Spleen (tissue), 11 donors: ENCODE data around the gene CMYA5. TPM values are rescaled to one million over a fixed set of nuclear protein-coding genes. Genes with fewer than 3 reads are reported as not detected.

Experiments
- DNase-seq: peaks from one replicate; pipeline ENCODE4 v3.0.0-alpha.2; 2020
- H3K27ac ChIP-seq, 8 donors: fragments of 200-600 bp; sonication (generic) in 7 of 8; 1 replicate in 4 of 8; 2 replicates in 4 of 8; pipeline versions ENCODE4 v1.5.0 to v1.8.0; 2016 to 2021; ENCODE audit warnings: inconsistent platforms in 4 of 8, mild to moderate bottlenecking in 4 of 8, moderate library complexity in 1 of 8
- H3K27me3 ChIP-seq, 7 donors: fragments of 200-600 bp; sonication (generic) in 6 of 7; replicated peaks in 1 of 7; 1 replicate in 4 of 7; 2 replicates in 3 of 7; pipeline versions ENCODE4 v1.5.0 to v1.8.0; 2016 to 2021; ENCODE audit warnings: inconsistent platforms in 3 of 7, mild to moderate bottlenecking in 1 of 7
- H3K36me3 ChIP-seq, 6 donors: fragments of 200-600 bp; sonication (generic) in 5 of 6; 1 replicate in 4 of 6; 2 replicates in 2 of 6; pipeline versions ENCODE4 v1.5.0 to v1.8.0; 2016 to 2021; ENCODE audit warnings: inconsistent platforms in 2 of 6
- H3K4me1 ChIP-seq, 6 donors: fragments of 200-600 bp; sonication (generic) in 5 of 6; 1 replicate in 3 of 6; 2 replicates in 3 of 6; pipeline versions ENCODE4 v1.5.0 to v1.8.0; 2016 to 2021; ENCODE audit warnings: inconsistent platforms in 3 of 6
- H3K4me3 ChIP-seq, 8 donors: fragments of 200-600 bp; sonication (generic) in 7 of 8; 1 replicate in 4 of 8; 2 replicates in 4 of 8; pipeline versions ENCODE4 v1.5.0 to v1.8.0; 2016 to 2021; ENCODE audit warnings: inconsistent platforms in 4 of 8, mild to moderate bottlenecking in 4 of 8, moderate library complexity in 2 of 8
- H3K9me3 ChIP-seq, 8 donors: fragments of 200-600 bp; sonication (generic) in 7 of 8; 1 replicate in 4 of 8; 2 replicates in 4 of 8; pipeline versions ENCODE4 v1.5.0 to v1.8.0; 2016 to 2021; ENCODE audit warnings: inconsistent platforms in 4 of 8
- POLR2A ChIP-seq, 3 donors: fragments of 450-650 bp; IDR thresholded peaks; one replicate each; pipeline ENCODE4 v1.5.1; 2017; ENCODE audit warnings: antibody characterized with exemption in 3 of 3, mild to moderate bottlenecking in 1 of 3
- POLR2AphosphoS5 ChIP-seq, 3 donors: sonication (generic); formaldehyde crosslinking; IDR thresholded peaks; one replicate each; pipeline ENCODE4 v1.5.1; 2017; ENCODE audit warnings: antibody characterized with exemption in 3 of 3
- WGBS, 5 donors: extraction: QIAGEN DNeasy Blood & Tissue Kit in 3 of 5; methylation state at CpG; one replicate each; pipeline versions ENCODE4 v1.1.5 to v1.1.7; 2013 to 2018; 5-methylcytosine and 5-hydroxymethylcytosine counted together
- intact Hi-C: fragments of 100-400 bp; cut with DNase I; formaldehyde crosslinking; loops from one replicate; pipeline ENCODE4 v1.15.0; 2023; ENCODE audit warnings: low total_unique reads
- polyA plus RNA-seq, 3 donors: library from polyadenylated mRNA; stranded (reverse); fragments of 200-250 nt; gene quantifications; one replicate each; pipeline ENCODE4 v1.2.1, GENCODE V29; 2013
- total RNA-seq, 7 donors: library from RNA; depleted of rRNA in 3 of 7; stranded (reverse); fragments of >200 nt in 3 of 7; fragmentation: NEBNext Ultra II Directional in 4 of 7; extraction: Animal tissue kit (Norgen Biotek cat#: 25700) in 4 of 7; gene quantifications; one replicate each; pipeline versions ENCODE4 v1.1.0 to v1.2.1, GENCODE V29; 2016 to 2021
- TF ChIP-seq, protein P1 (sequence below), 11 experiments: fragments of 200-600 bp in 7 of 11; fragments of 450-650 bp in 4 of 11; sonication (generic) in 4 of 11; IDR thresholded peaks in 8 of 11; conservative IDR thresholded peaks in 3 of 11; 1 replicate in 7 of 11; 2 replicates in 4 of 11; pipeline versions ENCODE4 v1.4.0 to v1.8.0; 2016 to 2021; ENCODE audit warnings: antibody characterized with exemption in 11 of 11, inconsistent platforms in 4 of 11, mild to moderate bottlenecking in 1 of 11
- donor health status: healthy with polysubstance abuse.
- donor health status: DM: no; HTN: no; CAD: no; lungs with moderate emphysema.
- donor health status: DM: no; HTN: no; CAD: no.
- donor health status: Bipolar disorder and iron deficiency.
- donor health status: healthy.
- donor health status: DM: no; HTN: no; CAD: no.
- donor health status: DM: yes; HTN: yes; CAD: no.

The CMYA5 gene
- total and polyA plus RNA-seq, 10 donors = 0.13 to 0.85 (median 0.28) TPM

DNA sequence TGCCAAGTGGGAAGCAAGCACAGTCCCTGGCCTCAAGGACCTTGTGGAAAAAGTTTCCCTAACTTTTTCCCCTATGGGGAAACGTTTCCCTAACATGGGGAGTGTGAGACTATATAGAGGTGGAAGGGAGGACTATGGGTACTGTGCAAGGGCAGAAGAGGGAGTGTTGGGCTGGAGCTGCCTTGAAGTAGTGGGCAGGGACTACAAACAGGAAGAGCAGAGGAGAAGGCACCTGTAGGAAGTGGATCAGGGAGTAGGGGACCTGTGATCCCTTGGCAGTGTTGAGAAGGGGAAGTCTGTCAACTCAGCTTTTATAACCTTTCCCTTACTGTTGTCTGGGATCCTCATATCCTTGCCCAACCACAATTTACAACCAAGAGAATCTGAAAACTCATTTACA, 1.4 kb downstream of the CMYA5 start:
- intact Hi-C loops = no loop called here
- peaks cover 0 to 43% (median 11%) of the 10 kb centered on the region in 6 donors for H3K36me3 ChIP-seq
- H3K27ac ChIP-seq = no peak overlapping the region
- H3K9me3 ChIP-seq = peaks cover 0 to 4% (median 0%) of the 10 kb centered on the region in 8 donors
- no peak overlapping the region for H3K4me3 ChIP-seq
- TF ChIP-seq POLR2AphosphoS5 (IDR thresholded peaks at IDR 0.05) (no peak), POLR2A (IDR thresholded peaks at IDR 0.05) (no peak)
- TF ChIP-seq, protein P1, sequence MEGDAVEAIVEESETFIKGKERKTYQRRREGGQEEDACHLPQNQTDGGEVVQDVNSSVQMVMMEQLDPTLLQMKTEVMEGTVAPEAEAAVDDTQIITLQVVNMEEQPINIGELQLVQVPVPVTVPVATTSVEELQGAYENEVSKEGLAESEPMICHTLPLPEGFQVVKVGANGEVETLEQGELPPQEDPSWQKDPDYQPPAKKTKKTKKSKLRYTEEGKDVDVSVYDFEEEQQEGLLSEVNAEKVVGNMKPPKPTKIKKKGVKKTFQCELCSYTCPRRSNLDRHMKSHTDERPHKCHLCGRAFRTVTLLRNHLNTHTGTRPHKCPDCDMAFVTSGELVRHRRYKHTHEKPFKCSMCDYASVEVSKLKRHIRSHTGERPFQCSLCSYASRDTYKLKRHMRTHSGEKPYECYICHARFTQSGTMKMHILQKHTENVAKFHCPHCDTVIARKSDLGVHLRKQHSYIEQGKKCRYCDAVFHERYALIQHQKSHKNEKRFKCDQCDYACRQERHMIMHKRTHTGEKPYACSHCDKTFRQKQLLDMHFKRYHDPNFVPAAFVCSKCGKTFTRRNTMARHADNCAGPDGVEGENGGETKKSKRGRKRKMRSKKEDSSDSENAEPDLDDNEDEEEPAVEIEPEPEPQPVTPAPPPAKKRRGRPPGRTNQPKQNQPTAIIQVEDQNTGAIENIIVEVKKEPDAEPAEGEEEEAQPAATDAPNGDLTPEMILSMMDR (IDR thresholded peaks at IDR 0.05 in 8 of 11, conservative IDR thresholded peaks at IDR 0.05 in 3 of 11) = no peak
- WGBS, 5 donors = 69 to 84% (median 81%) methylated on average over 1 of the region's 1 CpG
- H3K27me3 ChIP-seq = no peaks in the 10 kb centered on the region
- H3K4me1 ChIP-seq = no peaks in the 10 kb centered on the region
- DNase-seq = no peak

DNA sequence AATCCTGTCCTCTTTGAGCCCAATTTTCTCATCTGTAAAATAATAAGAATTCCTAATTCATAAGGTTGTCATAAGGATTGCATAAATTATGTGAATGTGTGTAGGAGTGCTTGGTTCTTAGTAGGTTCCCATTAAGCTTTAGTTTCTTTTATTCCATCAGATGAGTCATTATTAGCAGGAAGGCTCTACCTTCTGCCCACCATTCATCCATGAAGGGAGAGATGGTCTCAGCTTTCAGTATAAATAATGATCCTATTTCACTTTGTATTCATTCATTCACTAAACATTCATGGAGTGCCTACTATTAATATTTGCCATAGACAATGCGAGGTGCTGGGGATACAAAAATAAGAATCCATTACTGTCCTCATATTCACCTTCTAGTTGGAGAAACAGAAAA, 3.0 kb downstream of the CMYA5 start:
- TF ChIP-seq POLR2A (IDR thresholded peaks at IDR 0.05) = no peak
- TF ChIP-seq POLR2AphosphoS5 (IDR thresholded peaks at IDR 0.05) = no peak
- TF ChIP-seq, protein P1 (IDR thresholded peaks at IDR 0.05 in 8 of 11, conservative IDR thresholded peaks at IDR 0.05 in 3 of 11) = no peak
- intact Hi-C loops = no loop called here
- no peak overlapping the region for H3K27ac ChIP-seq
- DNase-seq = no peak
- no peak overlapping the region for H3K4me3 ChIP-seq
- no peaks in the 10 kb centered on the region for H3K4me1 ChIP-seq
- 92 to 100% (median 98%) methylated on average over 1 of the region's 1 CpG for WGBS, 5 donors
- H3K36me3 ChIP-seq = peaks cover 0 to 27% (median 0%) of the 10 kb centered on the region in 6 donors
- no peaks in the 10 kb centered on the region for H3K27me3 ChIP-seq
- peaks cover 0 to 4% (median 0%) of the 10 kb centered on the region in 8 donors for H3K9me3 ChIP-seq

DNA sequence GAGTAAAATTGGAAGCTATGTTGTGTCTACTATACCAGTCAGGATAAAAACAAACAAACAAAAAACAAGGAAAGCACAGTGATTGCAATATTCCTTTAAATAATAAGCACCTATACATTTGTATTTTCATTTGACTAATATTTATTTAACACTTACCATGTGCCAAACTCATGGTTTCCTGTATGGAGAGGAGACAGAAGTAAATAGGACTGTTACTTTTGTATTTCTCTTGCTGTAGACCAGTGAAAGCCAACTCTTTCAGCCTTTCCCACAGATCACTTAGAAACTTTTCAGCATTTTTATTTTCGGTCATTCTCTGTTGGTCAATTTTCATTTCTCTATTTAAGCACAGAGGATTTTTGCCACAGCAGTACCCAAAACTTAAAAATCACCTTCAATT, 4.5 kb downstream of the CMYA5 start:
- DNase-seq = no peak
- Histone ChIP-seq H3K9me3 (peaks cover 0 to 4% (median 0%) of the 10 kb centered on the region in 8 donors), H3K4me3 (no peak overlapping the region), H3K27me3 (no peaks in the 10 kb centered on the region), H3K4me1 (peaks cover 0 to 9% (median 0%) of the 10 kb centered on the region in 6 donors), H3K36me3 (peaks cover 0 to 12% (median 0%) of the 10 kb centered on the region in 6 donors), H3K27ac (no peak overlapping the region)
- 78 to 91% (median 87%) methylated on average over 1 of the region's 1 CpG for WGBS, 5 donors
- no peak for TF ChIP-seq POLR2A (IDR thresholded peaks at IDR 0.05)
- TF ChIP-seq, protein P1 (IDR thresholded peaks at IDR 0.05 in 8 of 11, conservative IDR thresholded peaks at IDR 0.05 in 3 of 11) = no peak
- TF ChIP-seq POLR2AphosphoS5 (IDR thresholded peaks at IDR 0.05) = no peak
- intact Hi-C loops = no loop called here

DNA sequence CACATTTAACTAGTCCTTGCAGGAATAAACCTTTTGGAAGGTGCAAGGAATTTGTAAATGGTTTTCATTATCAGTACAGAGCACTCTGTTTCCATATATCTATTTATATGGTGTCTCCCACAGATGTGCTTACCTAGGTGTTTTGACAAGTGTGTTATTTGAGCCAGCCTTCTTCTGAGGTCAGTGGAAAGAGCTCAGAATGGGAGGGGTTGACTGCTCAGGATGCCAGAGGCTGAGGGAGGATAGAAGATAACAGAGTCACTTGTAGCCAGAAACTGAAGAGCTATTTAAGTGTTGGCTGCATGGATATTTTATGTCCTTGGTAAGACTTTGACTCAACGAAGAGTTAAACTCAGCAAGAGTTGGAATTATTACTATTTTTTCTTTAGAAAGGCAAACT, 5.0 kb downstream of the CMYA5 start:
- WGBS, 5 donors = 67 to 82% (median 74%) methylated on average over 1 of the region's 1 CpG
- H3K4me3 ChIP-seq = no peak overlapping the region
- TF ChIP-seq, protein P1 (IDR thresholded peaks at IDR 0.05 in 8 of 11, conservative IDR thresholded peaks at IDR 0.05 in 3 of 11) = no peak
- TF ChIP-seq POLR2AphosphoS5 (IDR thresholded peaks at IDR 0.05) (no peak), POLR2A (IDR thresholded peaks at IDR 0.05) (no peak)
- intact Hi-C loops = no loop called here
- peaks cover 0 to 12% (median 0%) of the 10 kb centered on the region in 6 donors for H3K4me1 ChIP-seq
- H3K9me3 ChIP-seq = peaks cover 0 to 2% (median 0%) of the 10 kb centered on the region in 8 donors
- peaks cover 0 to 7% (median 0%) of the 10 kb centered on the region in 6 donors for H3K36me3 ChIP-seq
- no peak for DNase-seq
- H3K27me3 ChIP-seq = no peaks in the 10 kb centered on the region
- no peak overlapping the region for H3K27ac ChIP-seq
